GM23248 (cell line): Measurements from ENCODE around the gene POP7.

Source experiments
- EZH2 ChIP-seq: fragments of 200-600 bp; sonication (generic); IDR thresholded peaks from 2 replicates; pipeline ENCODE4 v1.6.1; 2018; ENCODE audit warnings: antibody characterized with exemption, mild to moderate bottlenecking; ENCODE audit not compliant: insufficient read depth, poor library complexity, severe bottlenecking
- EZH2phosphoT487 ChIP-seq: fragments of 200-600 bp; sonication (generic); IDR thresholded peaks from 2 replicates; pipeline ENCODE4 v1.6.1; 2018; ENCODE audit warnings: antibody characterized with exemption, moderate library complexity, mild to moderate bottlenecking, low read depth; ENCODE audit not compliant: insufficient read depth

DNA sequence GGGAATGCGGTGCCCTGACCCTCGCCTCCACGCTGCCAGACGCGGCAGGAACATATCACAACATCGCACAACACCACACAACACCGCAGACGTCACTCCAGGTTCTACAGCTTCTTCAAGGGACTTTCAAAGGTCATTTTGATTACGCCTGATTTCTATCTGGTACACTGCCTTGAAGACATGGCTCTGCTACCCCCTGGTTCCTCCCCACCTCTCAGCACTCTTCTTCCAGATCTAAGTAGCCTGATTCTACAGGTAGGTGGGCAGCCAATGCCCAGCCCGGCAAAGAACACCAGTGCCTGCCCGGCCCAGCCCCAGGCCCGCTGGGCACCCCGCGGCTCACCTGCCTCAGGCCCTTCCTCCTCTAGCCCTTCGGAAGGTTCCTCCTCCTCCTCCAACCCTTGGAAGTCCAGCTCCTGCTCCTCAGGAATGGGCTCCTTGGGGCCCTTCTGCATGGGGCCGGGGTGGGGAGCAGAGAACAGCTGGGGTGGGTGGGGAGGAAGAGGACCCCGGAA lies 20.2 kb upstream of the POP7 start:
- TF ChIP-seq EZH2, result no peak
- TF ChIP-seq EZH2phosphoT487, result no peak
